Body of pancreas (tissue), 4 donors: Measurements from ENCODE around the gene PHF19. TPM values are rescaled to one million over a fixed set of nuclear protein-coding genes. Genes with fewer than 3 reads are reported as not detected.

ENCODE experiments used
- ATAC-seq: fragments of 150-250 bp; one replicate; pipeline ENCODE4 v1.9.1; 2016
- DNase-seq, 4 donors: peaks; one replicate each; pipeline ENCODE4 v3.0.0-alpha.2; 2019
- H3K27ac ChIP-seq, 4 donors: fragments of 200-600 bp; sonication (generic); 1 replicate in 3 of 4; 2 replicates in 1 of 4; pipeline versions ENCODE4 v1.5.1 to v1.6.1; 2016 to 2019; ENCODE audit warnings: mild to moderate bottlenecking in 1 of 4, mixed read lengths in 1 of 4, moderate library complexity in 1 of 4
- H3K27me3 ChIP-seq, 2 donors: fragments of 200-600 bp; sonication (generic); one replicate each; pipeline ENCODE4 v1.6.0; 2016; ENCODE audit warnings: mild to moderate bottlenecking in 1 of 2
- H3K36me3 ChIP-seq, 2 donors: fragments of 200-600 bp; sonication (generic); replicated peaks in 1 of 2; 2 replicates each; pipeline ENCODE4 v1.5.1; 2016; ENCODE audit warnings: low read depth in 2 of 2; ENCODE audit not compliant: insufficient read depth in 1 of 2
- H3K4me1 ChIP-seq: fragments of 200-600 bp; sonication (generic); one replicate; pipeline ENCODE4 v1.6.0; 2016
- H3K4me3 ChIP-seq, 2 donors: fragments of 200-600 bp; sonication (generic); 1 replicate in 1 of 2; 2 replicates in 1 of 2; pipeline ENCODE4 v1.5.1; 2016 to 2019
- H3K9me3 ChIP-seq, 3 donors: fragments of 200-600 bp; sonication (generic); 1 replicate in 2 of 3; 2 replicates in 1 of 3; pipeline ENCODE4 v1.5.1; 2016
- POLR2A ChIP-seq, 3 donors: fragments of 450-650 bp; IDR thresholded peaks; one replicate each; pipeline ENCODE4 v1.6.1; 2016; ENCODE audit warnings: antibody characterized with exemption in 3 of 3, mild to moderate bottlenecking in 2 of 3
- WGBS, 2 donors: methylation state at CpG; one replicate each; pipeline ENCODE4 v1.1.5; 2017; 5-methylcytosine and 5-hydroxymethylcytosine counted together
- intact Hi-C: fragments of 100-400 bp; cut with DNase I; formaldehyde crosslinking; loops from one replicate; pipeline ENCODE4 v1.15.1; 2023
- total RNA-seq, 2 donors: library from RNA; depleted of rRNA; stranded (reverse); fragments of >200 nt; gene quantifications; one replicate each; pipeline ENCODE4 v1.1.0, GENCODE V29; 2016
- TF ChIP-seq, protein P1 (sequence below), 7 experiments: fragments of 450-650 bp in 4 of 7; fragments of 200-600 bp in 3 of 7; sonication (generic) in 3 of 7; IDR thresholded peaks; one replicate each; pipeline ENCODE4 v1.5.1; 2016 to 2019; ENCODE audit warnings: antibody characterized with exemption in 7 of 7

The PHF19 gene
- total RNA-seq, 2 donors from 2014 or later = 5.4 to 6.9 TPM

- 93% methylated on average over 3 of the region's 3 CpGs for WGBS, 2 donors
- no peak for TF ChIP-seq POLR2A (IDR thresholded peaks at IDR 0.05)
- TF ChIP-seq, protein P1, sequence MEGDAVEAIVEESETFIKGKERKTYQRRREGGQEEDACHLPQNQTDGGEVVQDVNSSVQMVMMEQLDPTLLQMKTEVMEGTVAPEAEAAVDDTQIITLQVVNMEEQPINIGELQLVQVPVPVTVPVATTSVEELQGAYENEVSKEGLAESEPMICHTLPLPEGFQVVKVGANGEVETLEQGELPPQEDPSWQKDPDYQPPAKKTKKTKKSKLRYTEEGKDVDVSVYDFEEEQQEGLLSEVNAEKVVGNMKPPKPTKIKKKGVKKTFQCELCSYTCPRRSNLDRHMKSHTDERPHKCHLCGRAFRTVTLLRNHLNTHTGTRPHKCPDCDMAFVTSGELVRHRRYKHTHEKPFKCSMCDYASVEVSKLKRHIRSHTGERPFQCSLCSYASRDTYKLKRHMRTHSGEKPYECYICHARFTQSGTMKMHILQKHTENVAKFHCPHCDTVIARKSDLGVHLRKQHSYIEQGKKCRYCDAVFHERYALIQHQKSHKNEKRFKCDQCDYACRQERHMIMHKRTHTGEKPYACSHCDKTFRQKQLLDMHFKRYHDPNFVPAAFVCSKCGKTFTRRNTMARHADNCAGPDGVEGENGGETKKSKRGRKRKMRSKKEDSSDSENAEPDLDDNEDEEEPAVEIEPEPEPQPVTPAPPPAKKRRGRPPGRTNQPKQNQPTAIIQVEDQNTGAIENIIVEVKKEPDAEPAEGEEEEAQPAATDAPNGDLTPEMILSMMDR (IDR thresholded peaks at IDR 0.05) = no peak
- Histone ChIP-seq H3K36me3 (peaks cover 4 to 18% of the 10 kb centered on the region in 2 donors), H3K9me3 (no peaks in the 10 kb centered on the region), H3K4me3 (no peak overlapping the region), H3K27me3 (no peaks in the 10 kb centered on the region), H3K27ac (no peak overlapping the region), H3K4me1 (no peaks in the 10 kb centered on the region)
- intact Hi-C loops = no loop called here
- ATAC-seq (no peak), DNase-seq (no peak)
Observed at GRCh38 chr9:120830151-120830550, 46.8 kb downstream of the PHF19 start.

- no peak overlapping the region for H3K27ac ChIP-seq
- H3K4me1 ChIP-seq = no peaks in the 10 kb centered on the region
- H3K4me3 ChIP-seq = no peak overlapping the region
- H3K27me3 ChIP-seq = no peaks in the 10 kb centered on the region
- H3K9me3 ChIP-seq = no peaks in the 10 kb centered on the region
- intact Hi-C loops = no loop called here
- ATAC-seq (no peak), DNase-seq (no peak)
- peaks cover 4 to 18% of the 10 kb centered on the region in 2 donors for H3K36me3 ChIP-seq
- TF ChIP-seq, protein P1 (IDR thresholded peaks at IDR 0.05) = no peak
- no peak for TF ChIP-seq POLR2A (IDR thresholded peaks at IDR 0.05)
- WGBS, 2 donors = 79 to 88% methylated on average over 1 of the region's 1 CpG
Observed at GRCh38 chr9:120829650-120830049, 47.3 kb downstream of the PHF19 start.

GRCh38 chr9:120820095-120820494 is 56.9 kb downstream of the PHF19 start:
- intact Hi-C loops = no loop called here
- Histone ChIP-seq H3K36me3 (peaks cover 0 to 13% of the 10 kb centered on the region in 2 donors), H3K4me3 (no peak overlapping the region), H3K27ac (no peak overlapping the region), H3K27me3 (no peaks in the 10 kb centered on the region), H3K4me1 (no peaks in the 10 kb centered on the region), H3K9me3 (no peaks in the 10 kb centered on the region)
- TF ChIP-seq POLR2A (IDR thresholded peaks at IDR 0.05) = no peak
- TF ChIP-seq, protein P1 (IDR thresholded peaks at IDR 0.05) = no peak
- ATAC-seq = no peak
- 43 to 56% methylated on average over 4 of the region's 4 CpGs for WGBS, 2 donors
- no peak for DNase-seq

DNA sequence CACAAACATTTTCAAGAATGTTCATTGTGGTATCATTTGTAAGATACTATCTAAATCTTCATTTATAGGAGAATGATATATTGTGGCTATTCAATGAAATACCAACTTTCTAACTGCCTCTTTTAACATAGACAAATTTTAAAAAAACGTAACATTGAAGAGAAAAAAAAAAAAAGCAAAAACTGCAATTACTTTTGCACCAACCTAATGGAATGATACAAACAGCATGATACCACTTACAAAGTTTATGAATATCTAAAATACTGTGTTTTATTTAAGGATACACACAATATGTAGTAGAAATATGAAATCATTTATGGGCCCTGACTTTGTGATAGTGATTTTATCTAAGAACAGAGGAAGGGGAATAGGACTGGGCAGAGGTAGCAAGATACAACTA is 58.4 kb downstream of the PHF19 start:
- no peaks in the 10 kb centered on the region for H3K27me3 ChIP-seq
- intact Hi-C loops = no loop called here
- no peak for DNase-seq
- no peak overlapping the region for H3K27ac ChIP-seq
- no peak overlapping the region for H3K4me3 ChIP-seq
- TF ChIP-seq, protein P1 (IDR thresholded peaks at IDR 0.05) = no peak
- no peak for TF ChIP-seq POLR2A (IDR thresholded peaks at IDR 0.05)
- ATAC-seq = no peak
- no peaks in the 10 kb centered on the region for H3K9me3 ChIP-seq
- H3K36me3 ChIP-seq = peaks cover 0 to 12% of the 10 kb centered on the region in 2 donors
- H3K4me1 ChIP-seq = no peaks in the 10 kb centered on the region
- 90 to 95% methylated on average over 1 of the region's 1 CpG for WGBS, 2 donors

DNA sequence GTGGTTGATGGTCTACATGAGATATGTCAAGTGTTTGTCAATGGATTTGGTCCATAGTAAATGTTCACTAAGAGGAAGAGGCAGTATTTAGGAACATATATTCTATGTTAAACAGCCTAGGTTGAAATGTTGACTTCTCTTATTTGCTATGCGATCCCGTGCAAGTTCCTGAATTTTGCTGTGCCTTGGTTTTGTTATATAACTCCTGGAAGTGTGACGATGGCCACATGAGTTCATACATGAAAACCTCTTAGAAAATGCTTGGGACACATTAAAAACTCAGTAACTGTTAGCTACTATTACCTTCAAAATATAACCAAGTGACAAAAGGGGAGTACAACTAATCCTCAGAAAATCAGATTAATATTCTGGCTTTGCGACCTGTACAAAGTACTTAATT is 61.9 kb downstream of the PHF19 start:
- Histone ChIP-seq H3K27ac (no peak overlapping the region), H3K4me1 (no peaks in the 10 kb centered on the region), H3K9me3 (no peaks in the 10 kb centered on the region), H3K36me3 (peaks cover 0 to 5% of the 10 kb centered on the region in 2 donors), H3K27me3 (no peaks in the 10 kb centered on the region), H3K4me3 (no peak overlapping the region)
- TF ChIP-seq POLR2A (IDR thresholded peaks at IDR 0.05) = no peak
- TF ChIP-seq, protein P1 (IDR thresholded peaks at IDR 0.05) = no peak
- DNase-seq = no peak
- intact Hi-C loops = no loop called here
- 91 to 94% methylated on average over 4 of the region's 4 CpGs for WGBS, 2 donors
- ATAC-seq = no peak
